SK-N-SH treated with all-trans-retinoic acid at 6 μM for 48 hours (cell line): ENCODE measurements around the gene ADPRH.

ENCODE experiments used
- BACH2 ChIP-seq: fragments of 250-450 bp; sonication (Bioruptor Pico); IDR thresholded peaks from 2 replicates; pipeline ENCODE4 v1.9.0; 2021; ENCODE audit warnings: mild to moderate bottlenecking, borderline replicate concordance
- CSDC2 ChIP-seq: fragments of 250-450 bp; sonication (Bioruptor Pico); IDR thresholded peaks from 2 replicates; pipeline ENCODE4 v1.5.0; 2020; ENCODE audit warnings: mild to moderate bottlenecking, moderate library complexity
- GLIS3 ChIP-seq: fragments of 250-450 bp; sonication (Bioruptor Pico); IDR thresholded peaks from 2 replicates; pipeline ENCODE4 v1.5.0; 2020; ENCODE audit warnings: mild to moderate bottlenecking, moderate library complexity
- ISL1 ChIP-seq: fragments of 250-450 bp; sonication (Bioruptor Pico); IDR thresholded peaks from 2 replicates; pipeline ENCODE4 v2.1.2; 2022; ENCODE audit warnings: mild to moderate bottlenecking, moderate library complexity
- OSR1 ChIP-seq: fragments of 250-450 bp; sonication (Bioruptor Pico); IDR thresholded peaks from 2 replicates; pipeline ENCODE4 v1.8.0; 2022; ENCODE audit warnings: moderate library complexity, mild to moderate bottlenecking, inconsistent platforms
- PPARA ChIP-seq: fragments of 250-450 bp; sonication (Bioruptor Pico); IDR thresholded peaks from 2 replicates; pipeline ENCODE4 v1.5.0; 2020; ENCODE audit warnings: mild to moderate bottlenecking, borderline replicate concordance
- RARB ChIP-seq: fragments of 250-450 bp; sonication (Bioruptor Pico); IDR thresholded peaks from 2 replicates; pipeline ENCODE4 v1.8.0; 2021; ENCODE audit warnings: mild to moderate bottlenecking, moderate library complexity
- TCF4 ChIP-seq: fragments of 250-450 bp; sonication (Bioruptor Pico); IDR thresholded peaks from 2 replicates; pipeline ENCODE4 v1.8.0; 2021; ENCODE audit warnings: mild to moderate bottlenecking, moderate library complexity, borderline replicate concordance
- ZFP3 ChIP-seq: fragments of 250-450 bp; sonication (Bioruptor Pico); IDR thresholded peaks from 2 replicates; pipeline ENCODE4 v1.5.0; 2020; ENCODE audit warnings: mild to moderate bottlenecking, moderate library complexity
- ZFP30 ChIP-seq: fragments of 450-650 bp; formaldehyde crosslinking; IDR thresholded peaks from 2 replicates; pipeline ENCODE4 v1.5.0; 2022; ENCODE audit warnings: mild to moderate bottlenecking, moderate library complexity
- ZNF565 ChIP-seq: fragments of 450-650 bp; formaldehyde crosslinking; conservative IDR thresholded peaks from 2 replicates; pipeline ENCODE4 v1.5.0; 2020; ENCODE audit warnings: low read depth, mild to moderate bottlenecking, moderate library complexity
- ZNF70 ChIP-seq: fragments of 450-650 bp; formaldehyde crosslinking; IDR thresholded peaks from 2 replicates; pipeline ENCODE4 v1.5.0; 2020; ENCODE audit warnings: mild to moderate bottlenecking, moderate library complexity
- TF ChIP-seq, protein P1 (sequence below): fragments of 250-450 bp; sonication (Bioruptor Pico); IDR thresholded peaks from 2 replicates; pipeline ENCODE4 v1.5.1; 2020; ENCODE audit warnings: low read depth, mild to moderate bottlenecking, moderate library complexity
- TF ChIP-seq, protein P2 (sequence below): fragments of 250-450 bp; sonication (Bioruptor Pico); IDR thresholded peaks from 2 replicates; pipeline ENCODE4 v1.8.0; 2020; ENCODE audit warnings: mild to moderate bottlenecking, moderate library complexity, borderline replicate concordance

DNA sequence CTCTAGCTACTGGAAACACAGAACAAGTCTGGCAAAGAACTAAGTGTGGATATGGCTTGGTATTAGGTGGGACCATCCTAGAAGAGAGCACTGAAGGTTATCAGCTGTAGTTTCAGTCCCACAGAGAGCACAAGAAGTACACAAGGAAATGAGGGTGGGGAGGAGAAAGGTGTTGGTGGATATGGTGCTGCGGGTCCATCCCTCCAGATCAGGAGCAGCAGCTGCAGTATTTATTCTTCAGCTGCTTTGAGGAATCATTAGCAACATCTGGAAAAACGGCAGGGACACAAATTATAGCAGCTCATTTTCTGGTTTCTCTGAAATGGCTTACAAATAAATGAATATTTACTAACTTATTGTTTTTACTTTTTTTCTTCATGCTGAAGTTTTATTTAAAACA lies 48.8 kb upstream of the ADPRH start:
- TF ChIP-seq RARB (CRISPR knock-in tag) (no peak), OSR1 (CRISPR knock-in tag) (no peak), ZNF565 (no peak), ZFP3 (CRISPR knock-in tag) (no peak), CSDC2 (CRISPR knock-in tag) (no peak), ZFP30 (CRISPR knock-in tag) (no peak), BACH2 (CRISPR knock-in tag) (no peak), PPARA (CRISPR knock-in tag) (no peak), ZNF70 (CRISPR knock-in tag) (no peak), ISL1 (CRISPR knock-in tag) (no peak), TCF4 (CRISPR knock-in tag) (no peak), GLIS3 (CRISPR knock-in tag) (no peak)
- TF ChIP-seq, protein P1, sequence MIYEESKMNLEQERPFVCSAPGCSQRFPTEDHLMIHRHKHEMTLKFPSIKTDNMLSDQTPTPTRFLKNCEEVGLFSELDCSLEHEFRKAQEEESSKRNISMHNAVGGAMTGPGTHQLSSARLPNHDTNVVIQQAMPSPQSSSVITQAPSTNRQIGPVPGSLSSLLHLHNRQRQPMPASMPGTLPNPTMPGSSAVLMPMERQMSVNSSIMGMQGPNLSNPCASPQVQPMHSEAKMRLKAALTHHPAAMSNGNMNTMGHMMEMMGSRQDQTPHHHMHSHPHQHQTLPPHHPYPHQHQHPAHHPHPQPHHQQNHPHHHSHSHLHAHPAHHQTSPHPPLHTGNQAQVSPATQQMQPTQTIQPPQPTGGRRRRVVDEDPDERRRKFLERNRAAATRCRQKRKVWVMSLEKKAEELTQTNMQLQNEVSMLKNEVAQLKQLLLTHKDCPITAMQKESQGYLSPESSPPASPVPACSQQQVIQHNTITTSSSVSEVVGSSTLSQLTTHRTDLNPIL (CRISPR knock-in tag) = no peak
- TF ChIP-seq, protein P2, sequence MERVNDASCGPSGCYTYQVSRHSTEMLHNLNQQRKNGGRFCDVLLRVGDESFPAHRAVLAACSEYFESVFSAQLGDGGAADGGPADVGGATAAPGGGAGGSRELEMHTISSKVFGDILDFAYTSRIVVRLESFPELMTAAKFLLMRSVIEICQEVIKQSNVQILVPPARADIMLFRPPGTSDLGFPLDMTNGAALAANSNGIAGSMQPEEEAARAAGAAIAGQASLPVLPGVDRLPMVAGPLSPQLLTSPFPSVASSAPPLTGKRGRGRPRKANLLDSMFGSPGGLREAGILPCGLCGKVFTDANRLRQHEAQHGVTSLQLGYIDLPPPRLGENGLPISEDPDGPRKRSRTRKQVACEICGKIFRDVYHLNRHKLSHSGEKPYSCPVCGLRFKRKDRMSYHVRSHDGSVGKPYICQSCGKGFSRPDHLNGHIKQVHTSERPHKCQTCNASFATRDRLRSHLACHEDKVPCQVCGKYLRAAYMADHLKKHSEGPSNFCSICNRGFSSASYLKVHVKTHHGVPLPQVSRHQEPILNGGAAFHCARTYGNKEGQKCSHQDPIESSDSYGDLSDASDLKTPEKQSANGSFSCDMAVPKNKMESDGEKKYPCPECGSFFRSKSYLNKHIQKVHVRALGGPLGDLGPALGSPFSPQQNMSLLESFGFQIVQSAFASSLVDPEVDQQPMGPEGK (CRISPR knock-in tag) = no peak
